ENCODE measurements around the gene AGMO. TPM values are rescaled to one million over a fixed set of nuclear protein-coding genes. Genes with fewer than 3 reads are reported as not detected.

The AGMO gene
- total RNA-seq, 3 donors from 2014 or later, result 1.4 to 4.3 (median 1.6) TPM

DNA sequence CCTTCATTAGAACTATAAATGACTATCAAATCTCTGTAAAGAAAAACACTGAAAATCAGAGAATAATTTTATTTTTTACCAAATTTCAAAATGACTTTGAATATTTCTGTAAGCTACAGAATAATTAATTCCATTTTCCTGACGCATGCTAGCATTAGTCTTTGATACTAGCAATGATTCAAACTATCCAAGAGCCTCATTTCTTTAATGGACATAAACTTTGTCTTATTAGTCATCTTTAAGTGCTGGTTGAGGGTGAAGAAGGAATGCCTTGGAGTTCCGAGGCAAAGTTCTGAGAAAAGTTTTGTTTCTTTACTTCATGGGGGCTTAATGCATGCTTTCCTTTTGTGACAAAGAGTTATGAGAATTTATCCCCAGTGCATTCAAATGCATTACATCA lies 137.3 kb downstream of the AGMO start:
- no peaks in the 10 kb centered on the region for H3K9me3 ChIP-seq
- H3K4me1 ChIP-seq, result no peaks in the 10 kb centered on the region
- DNase-seq (ENCODE audit: low spot score in 2 of 2), result no peak
- no peak overlapping the region for H3K4me3 ChIP-seq
- no peak for TF ChIP-seq POLR2A (IDR thresholded peaks at IDR 0.05)
- TF ChIP-seq POLR2AphosphoS5 (IDR thresholded peaks at IDR 0.05), result no peak
- TF ChIP-seq CTCF (IDR thresholded peaks at IDR 0.05), result no peak
- no peak overlapping the region for H3K27ac ChIP-seq
- H3K36me3 ChIP-seq, result no peaks in the 10 kb centered on the region
- H3K27me3 ChIP-seq, result no peaks in the 10 kb centered on the region
- intact Hi-C loops (cut with DNase I; ENCODE audit: low total_unique reads), result no loop called here

DNA sequence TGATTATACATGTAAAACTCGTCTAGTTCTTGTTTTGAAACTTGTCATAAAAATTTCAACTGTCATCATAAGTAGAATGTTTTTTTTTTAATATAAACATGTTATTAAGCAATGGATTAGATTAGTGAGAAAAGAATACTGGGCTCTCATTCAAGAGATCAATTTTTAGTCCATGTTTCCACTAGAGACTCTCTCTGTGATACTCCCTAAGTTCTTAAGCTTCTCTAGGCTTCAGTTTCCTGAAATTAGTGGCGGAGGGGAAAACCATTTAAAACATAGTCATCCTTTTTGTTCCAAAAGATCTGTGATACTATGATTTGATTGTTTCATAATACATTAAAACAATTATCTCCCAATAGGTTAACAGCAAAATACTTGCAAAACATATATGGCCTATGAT lies 142.2 kb downstream of the AGMO start:
- no peaks in the 10 kb centered on the region for H3K27me3 ChIP-seq
- intact Hi-C loops (cut with DNase I; ENCODE audit: low total_unique reads), result no loop called here

DNA sequence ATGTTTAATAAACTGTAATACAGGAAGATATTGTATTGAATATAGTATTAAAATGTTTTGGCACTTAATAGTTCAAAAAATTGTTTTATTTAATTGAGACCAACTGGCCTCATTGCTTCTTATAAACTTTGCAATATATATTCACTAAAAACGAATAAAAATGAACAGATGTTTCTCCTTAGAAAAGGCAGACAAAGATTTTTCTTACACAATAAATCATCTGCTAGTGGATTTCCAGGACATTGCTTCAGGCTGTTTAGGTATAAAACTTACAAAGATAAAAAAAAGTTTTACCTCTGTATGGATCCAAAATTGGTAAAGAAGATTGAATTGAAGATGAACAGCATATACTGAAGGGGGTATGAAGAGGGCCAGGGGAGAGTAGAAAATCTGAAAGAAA lies 143.6 kb downstream of the AGMO start:
- no peak for DNase-seq (ENCODE audit: low spot score in 2 of 2)
- H3K27me3 ChIP-seq, result no peaks in the 10 kb centered on the region
- H3K4me1 ChIP-seq, result no peaks in the 10 kb centered on the region
- peaks cover 0 to 4% of the 10 kb centered on the region in 2 donors for H3K9me3 ChIP-seq
- H3K4me3 ChIP-seq, result no peak overlapping the region
- H3K36me3 ChIP-seq, result no peaks in the 10 kb centered on the region
- intact Hi-C loops (cut with DNase I; ENCODE audit: low total_unique reads), result no loop called here
- TF ChIP-seq POLR2A (IDR thresholded peaks at IDR 0.05), result no peak
- TF ChIP-seq POLR2AphosphoS5 (IDR thresholded peaks at IDR 0.05), result no peak
- no peak for TF ChIP-seq CTCF (IDR thresholded peaks at IDR 0.05)
- no peak overlapping the region for H3K27ac ChIP-seq

More for the DNA sequence above, 142.2 kb downstream of the AGMO start:
- no peaks in the 10 kb centered on the region for H3K4me1 ChIP-seq
- TF ChIP-seq POLR2AphosphoS5 (IDR thresholded peaks at IDR 0.05) (no peak), CTCF (IDR thresholded peaks at IDR 0.05) (no peak), POLR2A (IDR thresholded peaks at IDR 0.05) (no peak)
- H3K36me3 ChIP-seq, result no peaks in the 10 kb centered on the region
- H3K9me3 ChIP-seq, result peaks cover 0 to 2% of the 10 kb centered on the region in 2 donors
- DNase-seq (ENCODE audit: low spot score in 2 of 2), result no peak
- H3K27ac ChIP-seq, result no peak overlapping the region
- H3K4me3 ChIP-seq, result no peak overlapping the region

GRCh38 chr7:15417341-15417988 lies 144.3 kb downstream of the AGMO start:
- no peak overlapping the region for H3K27ac ChIP-seq
- no peak overlapping the region for H3K4me3 ChIP-seq
- no peaks in the 10 kb centered on the region for H3K36me3 ChIP-seq
- peaks cover 0 to 4% of the 10 kb centered on the region in 2 donors for H3K9me3 ChIP-seq
- H3K27me3 ChIP-seq, result no peaks in the 10 kb centered on the region
- intact Hi-C loops (cut with DNase I; ENCODE audit: low total_unique reads), result no loop called here
- DNase-seq (ENCODE audit: low spot score in 2 of 2), result no peak
- no peaks in the 10 kb centered on the region for H3K4me1 ChIP-seq
- no peak for TF ChIP-seq POLR2AphosphoS5 (IDR thresholded peaks at IDR 0.05)
- TF ChIP-seq CTCF (IDR thresholded peaks at IDR 0.05), result no peak
- TF ChIP-seq POLR2A (IDR thresholded peaks at IDR 0.05), result no peak

DNA sequence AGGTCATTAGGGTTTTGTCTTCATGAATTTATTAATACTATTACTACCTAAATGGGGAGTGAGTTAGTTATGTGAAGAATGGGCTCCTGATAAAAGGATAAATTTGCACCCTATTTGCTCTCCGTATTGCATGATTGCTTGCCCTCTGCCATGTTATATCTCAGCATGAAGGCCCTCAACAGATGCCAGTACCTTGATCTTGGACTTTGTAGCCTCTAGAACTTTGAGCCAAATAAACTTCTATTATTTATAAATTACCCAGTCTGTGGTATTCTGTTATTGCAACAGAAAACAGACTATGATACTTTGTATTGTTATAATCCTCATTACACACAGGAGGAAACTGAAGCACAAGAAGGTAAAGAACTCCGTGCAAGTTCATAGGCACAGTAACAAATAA lies 150.8 kb downstream of the AGMO start:
- no peaks in the 10 kb centered on the region for H3K27me3 ChIP-seq
- TF ChIP-seq POLR2A (IDR thresholded peaks at IDR 0.05) (no peak), POLR2AphosphoS5 (IDR thresholded peaks at IDR 0.05) (no peak), CTCF (IDR thresholded peaks at IDR 0.05) (no peak)
- no peak for DNase-seq (ENCODE audit: low spot score in 2 of 2)
- H3K4me1 ChIP-seq, result no peaks in the 10 kb centered on the region
- no peaks in the 10 kb centered on the region for H3K36me3 ChIP-seq
- peaks cover 0 to 4% of the 10 kb centered on the region in 2 donors for H3K9me3 ChIP-seq
- H3K27ac ChIP-seq, result no peak overlapping the region
- intact Hi-C loops (cut with DNase I; ENCODE audit: low total_unique reads), result no loop called here
- no peak overlapping the region for H3K4me3 ChIP-seq

Data from breast epithelium (tissue), 4 donors.